ENCODE measurements around the gene RACGAP1. TPM values are rescaled to one million over a fixed set of nuclear protein-coding genes. Genes with fewer than 3 reads are reported as not detected.

The RACGAP1 gene
- total and polyA plus RNA-seq, 2 of the 8 experiments (the other 6 are each of a cell fraction or from before 2014, with no cell fraction given), result 18.0 to 66.3 TPM

- TF ChIP-seq CHD7 (IDR thresholded peaks at IDR 0.05; ENCODE audit: insufficient replicate concordance, low read length), result no peak
- TF ChIP-seq SRF (IDR thresholded peaks at IDR 0.05; ENCODE audit: low read depth, low read length), result no peak
- TF ChIP-seq SP1 (IDR thresholded peaks at IDR 0.05; ENCODE audit: low read depth, low read length), result no peak
- no peak for TF ChIP-seq TBP (IDR thresholded peaks at IDR 0.05; ENCODE audit: low read depth, low read length)
- TF ChIP-seq KDM1A (IDR thresholded peaks at IDR 0.05; ENCODE audit: borderline replicate concordance, low read length), result no peak
Measured at GRCh38 chr12:49939307-49939706, 86.0 kb downstream of the RACGAP1 start (continued).
